MM.1S (cell line): ENCODE data around the gene CCND2.

Experiments used
- DNase-seq: peaks from one replicate; pipeline ENCODE4 v3.0.0-alpha.2; 2015
- H2AFZ ChIP-seq: fragments of 300-600 bp; sonication (generic); 2 replicates; pipeline ENCODE4 v1.6.0; 2016; ENCODE audit warnings: antibody characterized with exemption, low read length
- H3F3A ChIP-seq: fragments of 300-600 bp; sonication (generic); 2 replicates; pipeline ENCODE4 v1.6.1; 2016; ENCODE audit warnings: mild to moderate bottlenecking, antibody characterized with exemption, low read length, moderate library complexity, mixed read lengths; ENCODE audit not compliant: insufficient read depth
- H3K27ac ChIP-seq: fragments of 300-600 bp; sonication (generic); 2 replicates; pipeline ENCODE4 v1.5.1; 2016; ENCODE audit warnings: mild to moderate bottlenecking, low read length
- H3K27me3 ChIP-seq: fragments of 300-600 bp; sonication (generic); replicated peaks from 2 replicates; pipeline ENCODE4 v1.6.0; 2016; ENCODE audit warnings: low read length; ENCODE audit not compliant: insufficient read depth
- H3K36me3 ChIP-seq: fragments of 300-600 bp; sonication (generic); replicated peaks from 2 replicates; pipeline ENCODE4 v1.6.1; 2016; ENCODE audit warnings: mild to moderate bottlenecking, low read length, mixed read lengths; ENCODE audit not compliant: insufficient read depth
- H3K4me1 ChIP-seq: fragments of 300-600 bp; sonication (generic); 2 replicates; pipeline ENCODE4 v1.6.1; 2016; ENCODE audit warnings: low read length, mixed read lengths
- H3K4me2 ChIP-seq: fragments of 300-600 bp; sonication (generic); 2 replicates; pipeline ENCODE4 v1.6.0; 2016; ENCODE audit warnings: low read depth, low read length
- H3K4me3 ChIP-seq: fragments of 300-600 bp; sonication (generic); 2 replicates; pipeline ENCODE4 v1.5.1; 2016; ENCODE audit warnings: low read length, mixed read lengths
- H3K79me2 ChIP-seq: fragments of 300-600 bp; sonication (generic); 2 replicates; pipeline ENCODE4 v1.6.1; 2016; ENCODE audit warnings: mixed run types, low read length, mixed read lengths
- H3K9ac ChIP-seq: fragments of 300-600 bp; sonication (generic); 2 replicates; pipeline ENCODE4 v1.6.1; 2016; ENCODE audit warnings: low read length, mixed read lengths
- H3K9me2 ChIP-seq: fragments of 300-600 bp; sonication (generic); replicated peaks from 2 replicates; pipeline ENCODE4 v1.6.1; 2016; ENCODE audit warnings: mild to moderate bottlenecking, low read length, mixed read lengths; ENCODE audit not compliant: insufficient read depth
- H3K9me3 ChIP-seq: fragments of 300-600 bp; sonication (generic); replicated peaks from 2 replicates; pipeline ENCODE4 v1.6.1; 2016; ENCODE audit warnings: mild to moderate bottlenecking, low read length, mixed read lengths; ENCODE audit not compliant: insufficient read depth
- H4K20me1 ChIP-seq: fragments of 300-600 bp; sonication (generic); 2 replicates; pipeline ENCODE4 v1.6.1; 2016; ENCODE audit warnings: mild to moderate bottlenecking, low read length, moderate library complexity, mixed read lengths; ENCODE audit not compliant: insufficient read depth
- CTCF ChIP-seq: fragments of 300-600 bp; sonication (generic); IDR thresholded peaks from 2 replicates; pipeline ENCODE4 v1.5.1; 2016; ENCODE audit warnings: antibody characterized with exemption, low read length, mixed read lengths
- EZH2 ChIP-seq: fragments of 300-600 bp; sonication (generic); optimal IDR thresholded peaks from 2 replicates; pipeline ENCODE3; 2017; ENCODE audit warnings: low read depth, mild to moderate bottlenecking, antibody characterized with exemption, low read length, mixed read lengths
- EZH2phosphoT487 ChIP-seq: fragments of 300-600 bp; sonication (generic); IDR thresholded peaks from 2 replicates; pipeline ENCODE4 v1.6.1; 2018; ENCODE audit warnings: antibody characterized with exemption, low read length

The CCND2 gene

GRCh38 chr12:4302881-4303280 is 29.3 kb downstream of the CCND2 start:
- no peaks in the 10 kb centered on the region for H3K9me3 ChIP-seq
- TF ChIP-seq CTCF, result no peak
- TF ChIP-seq EZH2phosphoT487, result no peak
- H3K36me3 ChIP-seq, result peaks cover 42% of the 10 kb centered on the region
- H3K27ac ChIP-seq, result no peak overlapping the region
- H3K27me3 ChIP-seq, result no peaks in the 10 kb centered on the region
- no peak overlapping the region for H3K4me3 ChIP-seq
- H2AFZ ChIP-seq, result no peak overlapping the region
- H3K79me2 ChIP-seq, result peaks cover 51% of the 10 kb centered on the region
- no peak overlapping the region for H3K9ac ChIP-seq
- peaks cover 98% of the 10 kb centered on the region for H3F3A ChIP-seq
- DNase-seq, result no peak
- no peaks in the 10 kb centered on the region for H3K9me2 ChIP-seq
- no peak overlapping the region for H3K4me2 ChIP-seq
- H3K4me1 ChIP-seq, result no peaks in the 10 kb centered on the region
- peaks cover 87% of the 10 kb centered on the region for H4K20me1 ChIP-seq

GRCh38 chr12:4303750-4304149 is 30.2 kb downstream of the CCND2 start:
- no peak for TF ChIP-seq EZH2phosphoT487
- TF ChIP-seq CTCF, result no peak
- no peak for TF ChIP-seq EZH2
- Histone ChIP-seq H2AFZ (no peak overlapping the region), H3K36me3 (peaks cover 37% of the 10 kb centered on the region), H3K9me3 (no peaks in the 10 kb centered on the region), H3K9ac (no peak overlapping the region), H3K4me2 (no peak overlapping the region), H3K4me3 (no peak overlapping the region), H3K79me2 (peaks cover 42% of the 10 kb centered on the region), H3K9me2 (no peaks in the 10 kb centered on the region), H3K27me3 (no peaks in the 10 kb centered on the region), H4K20me1 (peaks cover 83% of the 10 kb centered on the region), H3K4me1 (no peaks in the 10 kb centered on the region), H3K27ac (no peak overlapping the region), H3F3A (peaks cover 90% of the 10 kb centered on the region)
- DNase-seq, result no peak

- no peak overlapping the region for H3K9ac ChIP-seq
- peaks cover 53% of the 10 kb centered on the region for H4K20me1 ChIP-seq
- no peaks in the 10 kb centered on the region for H3K9me3 ChIP-seq
- H3K4me1 ChIP-seq, result peaks cover 20% of the 10 kb centered on the region
- peaks cover 72% of the 10 kb centered on the region for H3F3A ChIP-seq
- peak; percentile 29; the same call in 1 of the 2 replicates for TF ChIP-seq CTCF
- no peak for TF ChIP-seq EZH2phosphoT487
- no peak for TF ChIP-seq EZH2
- H3K27me3 ChIP-seq, result no peaks in the 10 kb centered on the region
- H3K4me2 ChIP-seq, result no peak overlapping the region
- peaks cover 10% of the 10 kb centered on the region; the same call in 1 of the 2 replicates for H3K79me2 ChIP-seq
- H3K27ac ChIP-seq, result no peak overlapping the region
- H3K9me2 ChIP-seq, result no peaks in the 10 kb centered on the region
- no peak overlapping the region for H3K4me3 ChIP-seq
- H3K36me3 ChIP-seq, result peaks cover 18% of the 10 kb centered on the region
- DNase-seq, result no peak
- no peak overlapping the region for H2AFZ ChIP-seq
Observed at GRCh38 chr12:4307593-4308333, 34.2 kb downstream of the CCND2 start.
